HG02938 (cell line): Measurements from ENCODE around the gene RNU6-8.
A peak's percentile ranks its signal among the peaks of the same experiment; 100 is the strongest.

Source experiments
- ATAC-seq: cut with Tn5 transposase; IDR thresholded peaks from one replicate; pipeline ENCODE4 v1.9.1; 2021; ENCODE audit warnings: mild to moderate bottlenecking, moderate library complexity; ENCODE audit not compliant: unreplicated experiment

The RNU6-8 gene

GRCh38 chr14:32202998-32203882 lies at the start of gene RNU6-8:
RNU6-8 (minus strand) TSS chr14:32203269.
- peak; percentile 48 for ATAC-seq

- peak; percentile 77 for ATAC-seq
Observed at GRCh38 chr14:32252030-32252670, 49.1 kb upstream of the RNU6-8 start.

GRCh38 chr14:32251530-32251929 lies 48.5 kb upstream of the RNU6-8 start:
- no peak for ATAC-seq

- ATAC-seq: no peak
Observed at GRCh38 chr14:32250681-32251080, 47.6 kb upstream of the RNU6-8 start.

- no peak for ATAC-seq
Observed at GRCh38 chr14:32249780-32250179, 46.7 kb upstream of the RNU6-8 start.

- no peak for ATAC-seq
Observed at GRCh38 chr14:32249371-32249770, 46.3 kb upstream of the RNU6-8 start.

GRCh38 chr14:32246751-32247150 lies 43.7 kb upstream of the RNU6-8 start:
- ATAC-seq: no peak

- no peak for ATAC-seq
Observed at GRCh38 chr14:32244404-32244803, 41.3 kb upstream of the RNU6-8 start.

- no peak for ATAC-seq
Observed at GRCh38 chr14:32233260-32233659, 30.2 kb upstream of the RNU6-8 start.

- no peak for ATAC-seq
Observed at GRCh38 chr14:32232481-32232880, 29.4 kb upstream of the RNU6-8 start.

- no peak for ATAC-seq
Observed at GRCh38 chr14:32230695-32231280, 27.7 kb upstream of the RNU6-8 start.

- no peak for ATAC-seq
Observed at GRCh38 chr14:32230181-32230580, 27.1 kb upstream of the RNU6-8 start.

- ATAC-seq: no peak
Observed at GRCh38 chr14:32226056-32226455, 23.0 kb upstream of the RNU6-8 start.

GRCh38 chr14:32225378-32225920 lies 22.4 kb upstream of the RNU6-8 start:
- no peak for ATAC-seq

GRCh38 chr14:32224737-32225377 lies 21.8 kb upstream of the RNU6-8 start:
- ATAC-seq: peak; percentile 49

GRCh38 chr14:32217301-32217700 lies 14.2 kb upstream of the RNU6-8 start:
- no peak for ATAC-seq

- ATAC-seq: no peak
Observed at GRCh38 chr14:32212833-32213232, 9.8 kb upstream of the RNU6-8 start.

- ATAC-seq: no peak
Observed at GRCh38 chr14:32211068-32211404, 8.0 kb upstream of the RNU6-8 start.

- no peak for ATAC-seq
Observed at GRCh38 chr14:32209471-32209870, 6.4 kb upstream of the RNU6-8 start.

- no peak for ATAC-seq
Observed at GRCh38 chr14:32208490-32208889, 5.4 kb upstream of the RNU6-8 start.

GRCh38 chr14:32206552-32206951 lies 3.5 kb upstream of the RNU6-8 start:
- ATAC-seq: no peak
